AG20443 (cell line): ENCODE measurements around the gene MBTPS1.

Experiments used
- DNase-seq: peaks from one replicate; pipeline ENCODE4 v3.0.0; 2012; ENCODE audit warnings: low spot score, mixed read lengths

The MBTPS1 gene

GRCh38 chr16:84034516-84034915, 82.2 kb downstream of the MBTPS1 start:
- no peak for DNase-seq

- DNase-seq, result no peak
Measured at GRCh38 chr16:84033251-84034195, 83.2 kb downstream of the MBTPS1 start.

GRCh38 chr16:84032458-84033178, 84.1 kb downstream of the MBTPS1 start:
- no peak for DNase-seq

- no peak for DNase-seq
Measured at GRCh38 chr16:84031556-84031955, 85.2 kb downstream of the MBTPS1 start.

GRCh38 chr16:84029297-84030047, 87.3 kb downstream of the MBTPS1 start:
- no peak for DNase-seq

GRCh38 chr16:84027625-84028024, 89.1 kb downstream of the MBTPS1 start:
- DNase-seq, result no peak

- DNase-seq, result no peak
Measured at GRCh38 chr16:84026606-84027005, 90.1 kb downstream of the MBTPS1 start.

GRCh38 chr16:84024854-84025253, 91.9 kb downstream of the MBTPS1 start:
- peak; percentile 68 for DNase-seq

GRCh38 chr16:84022644-84023043, 94.1 kb downstream of the MBTPS1 start:
- DNase-seq, result no peak

- DNase-seq, result no peak
Measured at GRCh38 chr16:84021488-84021887, 95.3 kb downstream of the MBTPS1 start.

- DNase-seq, result no peak
Measured at GRCh38 chr16:84020353-84020752, 96.4 kb downstream of the MBTPS1 start.

GRCh38 chr16:84018710-84019109, 98.0 kb downstream of the MBTPS1 start:
- no peak for DNase-seq

- DNase-seq, result no peak
Measured at GRCh38 chr16:84016477-84016876, 100.3 kb downstream of the MBTPS1 start.

GRCh38 chr16:84015399-84015798, 101.3 kb downstream of the MBTPS1 start:
- no peak for DNase-seq

- no peak for DNase-seq
Measured at GRCh38 chr16:84014570-84015327, 102.0 kb downstream of the MBTPS1 start.

GRCh38 chr16:84013787-84014569, 102.8 kb downstream of the MBTPS1 start:
- peak; percentile 44 for DNase-seq

- no peak for DNase-seq
Measured at GRCh38 chr16:84009282-84009681, 107.5 kb downstream of the MBTPS1 start.

- no peak for DNase-seq
Measured at GRCh38 chr16:84007965-84008364, 108.8 kb downstream of the MBTPS1 start.

- DNase-seq, result no peak
Measured at GRCh38 chr16:84007520-84007919, 109.2 kb downstream of the MBTPS1 start.

- DNase-seq, result no peak
Measured at GRCh38 chr16:84005391-84005790, 111.4 kb downstream of the MBTPS1 start.

- DNase-seq, result no peak
Measured at GRCh38 chr16:84004442-84004841, 112.3 kb downstream of the MBTPS1 start.
